Lower leg skin (tissue), 4 donors: ENCODE measurements around the gene ZNF773. TPM values are rescaled to one million over a fixed set of nuclear protein-coding genes. Genes with fewer than 3 reads are reported as not detected.
A peak's percentile ranks its signal among the peaks of the same experiment; 100 is the strongest.
"Not testable (repeated sequence)": the region's sequence is repeated elsewhere in the genome, so short reads cannot be mapped to it uniquely, and the experiment has no call there.

ENCODE experiments used
- DNase-seq, 2 donors: peaks; one replicate each; pipeline ENCODE4 v3.0.0-alpha.2; 2019; ENCODE audit warnings: low spot score in 2 of 2
- H3K4me3 ChIP-seq: fragments of 200-600 bp; sonication (generic); 2 replicates; pipeline ENCODE4 v1.5.1; 2017; ENCODE audit warnings: mild to moderate bottlenecking, low read depth; ENCODE audit not compliant: poor library complexity, severe bottlenecking
- POLR2A ChIP-seq, 2 donors: fragments of 450-650 bp; IDR thresholded peaks; one replicate each; pipeline ENCODE4 v1.6.1; 2016 to 2017; ENCODE audit warnings: antibody characterized with exemption in 2 of 2, mild to moderate bottlenecking in 1 of 2, moderate library complexity in 1 of 2
- WGBS, 2 donors: methylation state at CpG; one replicate each; pipeline ENCODE4 v1.1.5; 2018; 5-methylcytosine and 5-hydroxymethylcytosine counted together
- intact Hi-C: fragments of 100-400 bp; cut with DNase I; formaldehyde crosslinking; loops from one replicate; pipeline ENCODE4 v1.15.0; 2023; ENCODE audit warnings: low total_unique reads
- total RNA-seq, 4 donors: library from RNA; depleted of rRNA; stranded (reverse); fragments of >200 nt; gene quantifications; one replicate each; pipeline ENCODE4 v1.1.0, GENCODE V29; 2016
- TF ChIP-seq, protein P1 (sequence below), 3 donors: fragments of 450-650 bp; IDR thresholded peaks; one replicate each; pipeline ENCODE4 v1.5.1; 2016; ENCODE audit warnings: antibody characterized with exemption in 3 of 3, mild to moderate bottlenecking in 3 of 3, moderate library complexity in 2 of 3

ZNF773 gene
- total RNA-seq, 4 donors from 2014 or later, result 5.7 to 30.8 (median 17.5) TPM

DNA sequence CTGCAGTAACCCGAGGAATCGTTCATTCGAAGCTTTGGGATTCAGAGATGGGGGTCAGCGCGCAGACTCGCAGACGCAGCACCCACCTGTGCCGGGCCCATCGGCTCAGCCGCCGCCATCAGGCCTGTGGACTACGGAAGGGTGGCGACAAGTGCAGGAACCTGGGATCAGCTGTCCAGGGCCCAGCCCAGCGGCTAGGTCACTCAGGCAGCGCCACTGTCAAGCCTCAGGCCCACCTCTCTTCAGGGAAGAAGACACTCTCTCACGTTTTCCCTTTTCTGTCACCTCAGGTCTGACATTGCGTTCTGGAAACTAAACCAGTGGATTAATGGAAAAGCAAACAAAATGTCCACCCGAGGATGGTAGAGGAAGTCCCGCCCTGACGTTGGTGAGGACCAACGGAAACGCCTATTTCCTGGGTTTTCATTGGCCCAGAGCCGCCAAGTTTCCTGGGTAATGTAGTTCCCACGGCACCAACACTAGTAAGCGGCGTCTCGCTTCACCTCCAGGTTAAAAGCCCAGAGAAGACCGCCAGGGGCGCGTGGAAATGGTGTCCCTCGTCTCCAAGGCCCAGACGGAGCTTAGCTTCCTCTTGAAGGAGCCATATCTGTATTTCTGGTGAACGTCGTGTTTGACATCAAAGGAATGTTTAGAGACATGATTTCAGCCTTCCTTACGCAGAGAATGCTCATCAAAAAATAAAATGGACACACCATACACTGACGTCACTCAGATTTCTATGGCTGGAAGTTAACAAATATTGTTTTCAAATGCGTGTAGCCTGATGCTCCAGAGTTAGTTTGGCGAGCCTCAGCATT lies 22.3 kb upstream of the ZNF773 start, which contains the start of gene ZNF772:
Gene ZNF772 (minus strand): TSS at position 376 of the 818 bp plus-strand sequence. CDS start 257 bp downstream, at position 119.
- 6 to 7% methylated on average over 38 of the region's 38 CpGs for WGBS, 2 donors
- H3K4me3 ChIP-seq, result peak within 1 kb of the TSS; percentile 38
- intact Hi-C loops, result no loop called here
- DNase-seq, result peak; percentile 94 to 97
- TF ChIP-seq, protein P1, sequence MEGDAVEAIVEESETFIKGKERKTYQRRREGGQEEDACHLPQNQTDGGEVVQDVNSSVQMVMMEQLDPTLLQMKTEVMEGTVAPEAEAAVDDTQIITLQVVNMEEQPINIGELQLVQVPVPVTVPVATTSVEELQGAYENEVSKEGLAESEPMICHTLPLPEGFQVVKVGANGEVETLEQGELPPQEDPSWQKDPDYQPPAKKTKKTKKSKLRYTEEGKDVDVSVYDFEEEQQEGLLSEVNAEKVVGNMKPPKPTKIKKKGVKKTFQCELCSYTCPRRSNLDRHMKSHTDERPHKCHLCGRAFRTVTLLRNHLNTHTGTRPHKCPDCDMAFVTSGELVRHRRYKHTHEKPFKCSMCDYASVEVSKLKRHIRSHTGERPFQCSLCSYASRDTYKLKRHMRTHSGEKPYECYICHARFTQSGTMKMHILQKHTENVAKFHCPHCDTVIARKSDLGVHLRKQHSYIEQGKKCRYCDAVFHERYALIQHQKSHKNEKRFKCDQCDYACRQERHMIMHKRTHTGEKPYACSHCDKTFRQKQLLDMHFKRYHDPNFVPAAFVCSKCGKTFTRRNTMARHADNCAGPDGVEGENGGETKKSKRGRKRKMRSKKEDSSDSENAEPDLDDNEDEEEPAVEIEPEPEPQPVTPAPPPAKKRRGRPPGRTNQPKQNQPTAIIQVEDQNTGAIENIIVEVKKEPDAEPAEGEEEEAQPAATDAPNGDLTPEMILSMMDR (IDR thresholded peaks at IDR 0.05), result no peak
- TF ChIP-seq POLR2A (IDR thresholded peaks at IDR 0.05), result no peak

DNA sequence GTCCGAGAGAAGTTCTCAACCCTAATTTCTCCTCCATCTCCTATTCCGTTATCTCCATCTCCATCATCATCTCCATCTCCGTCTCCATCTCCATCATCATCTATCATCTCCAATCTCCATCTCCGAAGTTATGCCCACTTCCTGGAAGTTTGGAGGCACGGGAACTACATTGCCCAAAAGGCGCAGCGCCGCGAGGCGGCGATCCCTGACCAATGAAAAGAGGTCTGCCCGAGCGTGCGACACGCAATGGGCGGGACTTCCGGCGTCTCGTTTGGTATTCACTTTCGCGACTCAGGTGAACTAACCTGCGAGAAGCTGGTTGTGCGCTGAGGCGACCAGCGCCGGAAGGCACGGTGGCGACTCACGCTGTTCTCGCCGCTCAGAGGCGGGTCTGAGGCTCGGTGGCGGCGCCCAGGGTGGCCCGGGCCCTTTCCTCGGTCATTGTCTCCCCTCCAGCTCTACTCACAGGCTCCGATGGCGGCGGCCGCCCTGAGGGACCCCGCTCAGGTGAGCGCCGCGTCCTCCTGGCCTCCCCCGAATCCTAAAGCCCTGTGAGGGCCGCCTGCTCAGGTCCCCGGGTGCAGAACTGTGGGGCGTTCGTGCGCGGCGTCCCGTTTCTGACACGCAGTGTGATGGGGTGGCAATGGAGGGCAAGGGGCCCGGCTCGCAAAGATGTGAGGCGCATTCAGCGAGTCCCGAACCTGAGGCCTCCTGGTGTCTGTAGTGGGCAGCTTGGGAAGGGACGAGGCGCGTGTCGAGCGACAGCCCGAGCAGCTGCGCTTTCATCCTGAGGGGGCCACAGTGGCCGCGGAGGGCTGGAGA lies 12.1 kb upstream of the ZNF773 start, which contains the start of gene ZNF419:
Gene ZNF419 (plus strand): TSS at position 274 of the 822 bp plus-strand sequence. CDS start 201 bp downstream, at position 475.
- 1 to 4% methylated on average over 32 to 45 of the region's 69 CpGs for WGBS, 2 donors
- DNase-seq, result peak; percentile 91 to 98
- H3K4me3 ChIP-seq, result peak within 1 kb of the TSS; percentile 92
- intact Hi-C loops, result not testable (repeated sequence)

DNA sequence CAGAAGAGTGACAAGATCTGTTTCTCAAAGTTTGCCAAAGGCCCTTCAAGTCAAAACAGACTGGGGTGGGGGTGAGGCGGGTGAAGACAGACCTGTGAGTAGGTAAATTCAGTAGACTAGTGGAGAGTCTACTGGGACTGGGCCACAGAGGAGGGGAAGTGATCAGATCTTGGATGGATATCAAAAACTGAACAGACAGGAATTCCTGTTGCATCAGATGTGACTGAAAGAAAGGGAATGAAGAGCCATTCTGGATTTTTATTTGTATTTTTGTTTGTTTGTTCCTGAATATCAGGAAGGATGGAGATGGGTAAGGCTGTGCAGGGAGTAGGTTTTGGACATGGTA lies 11.5 kb upstream of the ZNF773 start:
- H3K4me3 ChIP-seq, intact Hi-C loops, DNase-seq: not testable (repeated sequence)
- WGBS, 2 donors, result 0% methylated on average over 1 of the region's 1 CpG

DNA sequence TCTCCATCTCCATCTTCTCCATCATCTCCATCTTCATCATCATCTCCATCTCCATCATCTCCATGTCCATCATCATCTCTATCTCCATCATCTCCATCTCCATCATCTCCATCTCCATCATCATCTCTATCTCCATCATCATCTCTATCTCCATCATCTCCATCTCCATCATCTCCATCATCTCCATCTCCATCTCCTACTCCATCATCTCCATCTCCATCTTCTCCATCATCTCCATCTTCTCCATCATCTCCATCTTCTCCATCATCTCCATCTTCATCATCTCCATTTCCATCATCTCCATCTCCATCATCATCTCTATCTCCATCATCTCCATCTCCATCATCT lies 432 bp upstream of the ZNF773 start:
- intact Hi-C loops, DNase-seq, H3K4me3 ChIP-seq: not testable (repeated sequence)

DNA sequence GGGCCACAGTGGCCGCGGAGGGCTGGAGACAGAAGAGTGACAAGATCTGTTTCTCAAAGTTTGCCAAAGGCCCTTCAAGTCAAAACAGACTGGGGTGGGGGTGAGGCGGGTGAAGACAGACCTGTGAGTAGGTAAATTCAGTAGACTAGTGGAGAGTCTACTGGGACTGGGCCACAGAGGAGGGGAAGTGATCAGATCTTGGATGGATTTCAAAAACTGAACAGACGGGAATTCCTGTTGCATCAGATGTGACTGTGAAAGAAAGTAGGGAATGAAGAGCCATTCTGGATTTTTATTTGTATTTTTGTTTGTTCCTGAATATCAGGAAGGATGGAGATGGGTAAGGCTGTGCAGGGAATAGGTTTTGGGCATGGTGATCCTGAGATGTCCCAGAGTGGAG lies 662 bp downstream of the ZNF773 start:
- 0 to 6% methylated on average over 2 of the region's 4 CpGs for WGBS, 2 donors

DNA sequence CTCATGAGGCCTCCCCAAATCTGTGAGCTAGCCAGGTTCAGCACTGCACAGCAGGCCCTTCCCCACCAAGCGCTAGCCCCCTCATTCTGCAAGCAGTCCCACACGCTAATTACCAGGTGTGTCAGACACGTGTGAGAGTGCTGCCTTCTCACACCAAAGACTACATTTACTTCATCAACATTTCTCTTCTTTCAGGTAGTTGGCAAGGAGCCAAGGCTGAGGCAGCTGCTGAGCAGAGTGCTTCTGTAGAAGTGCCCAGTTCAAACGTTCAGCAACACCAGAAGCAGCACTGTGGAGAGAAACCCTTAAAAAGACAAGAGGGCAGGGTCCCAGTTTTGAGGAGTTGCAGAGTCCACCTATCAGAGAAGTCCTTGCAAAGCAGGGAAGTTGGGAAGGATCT lies 6.4 kb downstream of the ZNF773 start:
- DNase-seq, result no peak
- intact Hi-C loops, result no loop called here
- no peak overlapping the region for H3K4me3 ChIP-seq
- TF ChIP-seq, protein P1 (IDR thresholded peaks at IDR 0.05), result no peak
- no peak for TF ChIP-seq POLR2A (IDR thresholded peaks at IDR 0.05)
- 79 to 88% methylated on average over 4 of the region's 4 CpGs for WGBS, 2 donors

More for the DNA sequence above, 662 bp downstream of the ZNF773 start:
- DNase-seq, H3K4me3 ChIP-seq, intact Hi-C loops: not testable (repeated sequence)

DNA sequence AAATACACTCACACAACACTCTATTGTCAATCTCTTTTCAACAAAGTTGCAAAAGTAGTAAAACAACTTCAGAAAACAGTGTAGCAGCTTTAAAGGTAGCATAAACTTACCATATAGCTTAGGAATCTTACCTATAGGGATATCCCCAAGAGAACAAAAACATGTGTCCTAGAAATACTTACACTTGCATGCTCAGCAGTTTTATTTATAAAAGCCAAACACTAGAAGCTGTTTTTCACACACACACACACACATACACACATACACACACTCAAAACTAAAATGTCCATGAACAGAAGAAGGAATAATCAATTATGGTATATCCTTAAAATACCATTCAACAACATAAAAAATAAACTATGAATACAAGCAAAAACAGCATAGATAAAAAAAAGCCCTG lies 11.7 kb downstream of the ZNF773 start:
- DNase-seq, result no peak

More for the DNA sequence above, 11.7 kb downstream of the ZNF773 start:
- intact Hi-C loops, result no loop called here
- H3K4me3 ChIP-seq, result no peak overlapping the region
- no peak for TF ChIP-seq POLR2A (IDR thresholded peaks at IDR 0.05)
- TF ChIP-seq, protein P1 (IDR thresholded peaks at IDR 0.05), result no peak
